Hippocampal formation (tissue), 2 donors: ENCODE measurements around the gene DNAAF3.
"Not testable (repeated sequence)": the region's sequence is repeated elsewhere in the genome, so short reads cannot be mapped to it uniquely, and the experiment has no call there.

Experiments used
- DNase-seq, 2 donors: peaks; one replicate each; lab custom pipeline; 2025; lab: John Stamatoyannopoulos, UW

The DNAAF3 gene

GRCh38 chr19:55166530-55167268, at the start of gene DNAAF3:
TSS of gene DNAAF3 (minus strand) at chr19:55166613. CDS start at chr19:55166413, 200 bp downstream.
- DNase-seq, result peak; percentile 80 to 84

DNA sequence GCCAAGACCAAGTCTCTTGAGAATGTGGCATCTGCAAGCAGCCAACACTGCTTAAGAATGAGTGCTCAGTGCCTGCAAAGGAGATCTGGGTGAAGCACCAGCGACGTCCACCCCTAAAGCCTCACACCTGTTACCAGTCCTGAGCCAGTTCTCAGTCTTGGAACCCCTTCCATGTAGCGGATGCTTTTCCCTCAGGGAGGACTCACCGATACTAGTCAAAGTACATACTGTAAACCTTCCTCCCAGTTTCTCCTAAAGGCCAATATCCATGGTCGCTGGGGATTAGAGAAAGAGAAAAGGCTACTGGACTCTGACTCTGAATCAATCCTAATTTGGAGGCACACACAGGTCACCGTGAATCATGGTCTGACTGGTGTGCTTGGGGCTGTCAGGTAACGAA, 47.1 kb upstream of the DNAAF3 start:
- DNase-seq, result no peak

GRCh38 chr19:55212447-55212846, 46.0 kb upstream of the DNAAF3 start:
- DNase-seq, result no peak

GRCh38 chr19:55209693-55210472, 43.5 kb upstream of the DNAAF3 start:
- DNase-seq, result no peak

DNA sequence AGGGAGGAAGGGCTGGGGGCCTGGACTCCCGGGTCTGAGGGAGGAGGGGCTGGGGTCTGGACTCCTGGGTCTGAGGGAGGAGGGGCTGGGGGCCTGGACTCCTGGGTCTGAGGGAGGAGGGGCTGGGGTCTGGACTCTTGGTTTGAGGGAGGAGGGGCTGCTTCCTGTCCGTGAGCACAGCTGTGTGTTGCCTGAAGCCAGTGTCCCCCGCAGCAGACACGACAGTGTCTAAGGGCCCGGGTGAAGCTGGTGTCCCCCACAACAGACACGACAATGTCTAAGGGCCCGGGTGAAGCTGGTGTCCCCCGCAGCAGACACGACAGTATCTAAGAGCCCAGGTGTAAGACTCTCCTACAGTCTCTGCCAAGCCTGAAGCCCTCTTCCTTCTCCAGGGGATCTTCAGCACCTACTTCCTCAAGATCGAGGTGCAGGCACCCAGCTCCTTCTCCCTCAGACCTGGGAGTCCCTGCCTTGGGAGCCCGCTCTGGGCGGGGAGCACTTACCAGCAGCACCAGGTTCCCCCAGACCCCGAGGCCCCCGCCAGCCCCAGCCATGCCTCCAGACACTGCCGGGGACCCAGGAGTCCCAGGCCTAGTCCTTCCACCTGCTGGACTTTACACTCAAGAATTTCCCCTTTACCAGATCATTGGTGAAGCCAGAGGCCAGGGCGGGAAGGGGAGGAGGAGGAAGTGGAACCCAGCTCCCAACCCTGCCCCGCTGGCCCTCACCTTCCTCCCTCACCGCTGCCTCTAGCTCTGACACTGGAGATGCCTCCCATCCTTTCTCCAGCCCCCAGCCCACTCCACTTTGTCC, 42.7 kb upstream of the DNAAF3 start, which contains the start of gene PTPRH:
TSS of gene PTPRH (minus strand) at position 622 of the 813 bp plus-strand sequence. CDS start at position 554, 68 bp downstream.
- no peak for DNase-seq

DNA sequence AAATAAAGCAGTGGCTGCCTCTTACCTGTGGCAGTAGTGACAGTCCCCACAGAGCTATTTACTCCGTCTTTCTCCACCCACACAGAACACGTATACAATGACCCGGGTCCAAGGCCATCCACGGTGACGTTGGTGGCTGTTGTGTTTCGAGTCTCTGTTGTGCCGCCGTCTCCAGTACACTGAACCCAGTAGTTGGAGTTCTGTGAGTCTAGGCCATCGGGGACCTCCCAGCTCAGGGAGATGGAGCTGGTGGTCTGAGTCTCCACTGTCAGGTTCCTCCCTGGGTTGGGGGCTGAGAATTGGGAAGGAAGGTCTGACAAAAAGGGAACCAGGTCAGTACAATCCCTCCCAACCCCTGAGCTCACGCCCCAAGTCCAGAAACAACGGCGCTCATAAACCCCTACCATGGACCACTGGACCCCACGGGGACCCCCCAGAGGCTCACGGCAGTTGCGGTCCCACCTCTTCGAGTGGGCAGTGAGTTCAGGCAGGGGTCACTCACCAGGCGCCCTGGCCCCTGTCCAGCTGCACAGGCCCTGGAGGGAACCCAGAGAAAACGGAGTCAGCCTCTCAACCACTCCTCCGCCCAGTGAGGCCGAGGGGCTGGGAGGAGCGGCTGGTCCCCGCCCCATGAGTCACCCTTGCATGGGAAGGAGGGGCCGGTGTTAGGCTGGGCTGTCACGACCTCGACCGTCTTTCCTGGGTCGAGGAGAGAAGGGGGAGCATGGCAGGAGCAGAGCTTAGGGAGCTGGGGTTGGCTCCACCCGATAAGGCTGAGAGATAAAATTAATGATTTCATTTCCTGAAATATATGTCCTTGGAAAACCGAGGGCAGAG, 40.5 kb upstream of the DNAAF3 start:
- peak in 1 of 2 donors; percentile 33 for DNase-seq

DNA sequence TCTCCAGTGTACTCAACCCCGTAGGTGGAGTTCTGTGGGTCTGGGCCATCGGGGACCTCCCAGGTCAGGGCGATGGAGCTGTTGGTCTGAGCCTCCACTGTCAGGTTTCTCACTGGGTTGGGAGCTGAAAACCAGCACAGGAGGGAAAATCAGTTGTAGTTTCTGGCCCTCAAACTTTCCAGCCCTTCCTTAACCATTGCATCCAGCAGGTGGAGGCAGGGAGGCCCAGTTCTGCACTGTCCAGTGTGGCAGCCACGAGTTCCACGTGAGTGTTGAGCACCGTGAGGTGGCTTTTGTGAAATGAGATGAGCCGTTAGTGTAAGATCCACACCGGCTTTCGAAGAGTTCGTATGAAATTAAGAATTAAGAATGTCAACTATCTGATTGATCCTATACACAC, 35.8 kb upstream of the DNAAF3 start:
- not testable (repeated sequence) for DNase-seq

- no peak for DNase-seq
Observed at GRCh38 chr19:55199620-55200204, 33.3 kb upstream of the DNAAF3 start.

- no peak for DNase-seq
Observed at GRCh38 chr19:55198651-55199050, 32.2 kb upstream of the DNAAF3 start.

- no peak for DNase-seq
Observed at GRCh38 chr19:55197528-55197927, 31.1 kb upstream of the DNAAF3 start.

DNA sequence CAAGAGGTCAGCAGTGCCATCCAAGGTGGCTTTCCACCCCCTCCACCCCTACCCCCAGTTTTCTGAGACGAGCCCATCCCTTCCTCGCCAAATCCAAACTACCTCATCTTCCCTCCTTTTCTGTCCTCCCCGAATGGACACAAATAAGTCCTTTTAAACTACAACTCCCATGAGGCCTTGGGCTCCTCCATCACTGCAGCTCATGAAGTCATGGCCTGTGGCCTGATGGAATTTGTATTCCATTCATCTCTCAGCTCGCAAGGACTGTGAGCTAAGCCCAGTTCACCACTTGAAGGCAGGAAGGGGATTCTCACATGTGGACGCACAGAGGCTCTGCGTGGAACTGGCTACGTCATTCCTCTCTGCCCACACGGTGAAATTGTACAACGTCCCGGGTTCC, 30.4 kb upstream of the DNAAF3 start:
- DNase-seq, result no peak

- peak in 1 of 2 donors; percentile 28 for DNase-seq
Observed at GRCh38 chr19:55193481-55193880, 27.1 kb upstream of the DNAAF3 start.

GRCh38 chr19:55189403-55189835, 23.0 kb upstream of the DNAAF3 start:
- peak in 1 of 2 donors; percentile 19 for DNase-seq

DNA sequence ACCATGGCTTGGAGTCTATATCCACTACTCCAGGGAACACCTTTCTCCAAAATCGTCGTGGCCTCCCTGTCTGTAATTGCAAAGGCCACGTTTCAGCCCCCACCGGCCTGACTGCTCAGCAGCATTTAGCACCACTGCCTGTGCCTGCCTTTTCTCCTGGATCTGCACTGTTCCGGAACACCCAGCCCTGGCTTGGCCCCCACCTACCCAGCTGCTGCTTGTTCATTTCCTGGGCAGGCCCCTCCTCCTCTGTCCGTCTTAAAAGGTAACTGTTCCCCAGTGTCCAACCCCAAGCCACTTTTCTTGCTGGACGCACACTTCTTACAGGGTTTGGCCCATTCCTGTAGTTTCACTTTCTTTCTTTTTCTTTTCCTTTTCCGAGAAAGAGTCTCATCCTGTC, 22.2 kb upstream of the DNAAF3 start:
- no peak for DNase-seq

- no peak for DNase-seq
Observed at GRCh38 chr19:55186080-55186479, 19.7 kb upstream of the DNAAF3 start.

- no peak for DNase-seq
Observed at GRCh38 chr19:55181740-55182139, 15.3 kb upstream of the DNAAF3 start.

DNA sequence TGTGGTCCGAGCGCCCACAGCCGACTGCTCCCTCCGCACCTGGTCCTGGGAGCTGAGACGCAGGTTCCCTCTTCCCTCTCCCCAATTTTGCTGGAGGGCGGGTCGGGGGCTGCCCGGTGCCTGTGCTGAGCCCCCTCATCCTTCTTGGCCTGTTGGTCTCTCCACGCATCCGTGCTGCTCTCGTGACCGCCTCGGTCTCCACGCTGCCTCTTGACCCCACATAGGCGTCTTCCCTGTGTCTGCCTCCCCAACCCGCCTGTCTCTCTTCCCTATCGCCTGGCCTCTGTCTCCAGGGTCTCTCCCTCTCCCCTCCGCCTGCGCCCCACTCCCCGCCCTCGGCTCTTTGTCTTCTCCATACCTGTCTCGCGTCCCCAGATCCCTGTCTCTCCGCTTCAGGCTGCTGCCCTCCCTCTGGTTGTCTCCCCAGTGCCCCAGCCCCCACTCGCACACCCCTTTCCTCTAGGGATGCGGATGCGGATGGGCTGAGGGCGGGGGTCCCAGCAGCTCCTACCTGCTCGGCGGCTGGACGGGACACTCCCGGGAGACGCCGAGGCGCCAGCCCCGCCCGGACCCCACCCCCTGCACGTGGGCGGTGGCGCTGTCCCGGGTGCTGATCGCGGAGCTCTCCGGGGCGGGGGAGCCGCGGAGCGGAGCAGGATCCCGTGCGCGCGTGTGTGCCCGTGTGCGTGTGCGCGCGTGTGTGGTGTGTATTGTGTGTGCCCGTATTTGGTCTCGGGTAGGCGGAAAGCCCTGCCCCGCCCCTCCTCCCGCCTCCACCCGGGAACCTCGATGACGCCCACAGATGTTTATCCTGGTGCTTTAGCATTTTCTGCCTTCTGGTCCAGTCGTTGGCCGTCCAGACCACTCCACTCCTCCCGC, 13.4 kb upstream of the DNAAF3 start, which contains the start of gene SYT5:
TSS of gene SYT5 (minus strand) at position 684 of the 879 bp plus-strand sequence. CDS start 1,248 bp downstream, outside the sequence.
- DNase-seq, result no peak

DNA sequence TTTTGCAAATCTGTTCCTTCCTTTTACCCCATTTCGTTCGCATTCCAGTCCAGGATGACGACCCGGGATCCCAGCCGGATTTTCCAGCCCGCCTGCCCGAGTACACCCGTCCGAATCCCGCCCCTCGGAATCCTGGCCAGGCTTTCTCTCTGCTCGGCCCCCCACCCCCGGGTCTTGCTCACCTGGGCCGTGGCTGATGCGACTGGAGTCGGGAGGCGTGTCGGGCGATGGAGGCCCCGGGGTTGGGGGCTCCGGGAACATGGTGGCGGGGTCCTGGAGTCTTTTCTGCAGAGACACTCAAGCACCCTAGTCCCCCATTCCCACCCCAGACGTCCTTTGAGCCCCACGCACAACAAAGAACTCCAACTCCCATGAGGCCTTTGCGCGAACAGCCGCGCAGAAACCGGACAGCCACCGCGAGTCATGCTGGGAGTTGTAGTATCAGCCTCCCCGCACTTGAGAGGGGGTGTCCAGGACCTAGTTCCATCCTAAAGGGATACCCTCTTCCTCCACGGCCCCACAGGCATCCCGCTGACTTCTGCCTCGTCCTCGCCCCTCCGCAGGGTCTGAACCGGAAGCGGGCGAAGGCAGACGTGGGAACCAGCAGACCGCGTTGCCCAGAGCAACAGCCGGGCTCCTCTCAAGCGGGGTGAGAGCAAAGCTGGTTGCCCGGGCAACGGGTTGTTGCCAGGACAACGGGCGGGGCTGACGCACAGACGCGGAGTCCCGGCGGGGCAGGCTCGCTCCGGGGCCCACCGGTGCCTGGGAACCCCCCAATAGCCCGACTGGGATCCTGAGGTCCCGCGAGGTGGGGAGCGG, 12.6 kb upstream of the DNAAF3 start:
- peak; percentile 81 to 83 for DNase-seq

DNA sequence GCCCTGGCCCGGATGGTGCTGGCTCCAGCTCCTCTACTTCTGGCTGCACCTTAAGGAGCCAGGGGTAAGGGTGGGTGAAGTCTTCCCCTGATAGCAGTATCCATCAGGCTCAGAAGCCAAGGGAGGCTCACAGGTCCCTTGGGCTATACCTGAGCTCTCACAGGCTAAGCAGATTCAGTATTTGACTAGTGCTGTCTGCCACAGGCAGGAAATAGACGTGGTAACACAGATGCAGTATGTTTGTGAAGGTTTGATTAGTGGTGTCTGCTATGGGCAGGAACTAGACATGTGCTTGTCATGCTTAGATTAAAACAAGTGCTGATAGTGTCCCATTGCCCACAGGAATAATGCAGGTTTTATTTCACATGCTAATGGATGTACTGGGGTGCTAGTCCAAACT, 9.7 kb upstream of the DNAAF3 start:
- DNase-seq, result no peak
